Heart left ventricle (tissue), 13 donors: ENCODE results near the gene FZD2.

Source experiments
- CTCF ChIP-seq, 12 donors: fragments of 200-600 bp; sonication (generic) in 4 of 12; IDR thresholded peaks; one replicate each; pipeline versions ENCODE4 v1.5.0 to v1.8.0; 2018 to 2022; ENCODE audit warnings: antibody characterized with exemption in 12 of 12, mild to moderate bottlenecking in 5 of 12
- POLR2A ChIP-seq, 2 donors: fragments of 450-650 bp; IDR thresholded peaks; one replicate each; pipeline ENCODE4 v1.6.1; 2017; ENCODE audit warnings: antibody characterized with exemption in 2 of 2, mild to moderate bottlenecking in 2 of 2, moderate library complexity in 2 of 2
- donor health status: ischemic (EF 13 %, LVEDD 7.1; RV severe dilation, severe dysfunction).
- donor health status: DM: no; HTN: yes; CAD: no.
- donor health status: DM: no; HTN: no; CAD: no.
- donor health status: ischemic (EF 25% LVEDD 6.9; RV normal size, moderate dysfunction).
- donor health status: ischemic (EF 25% LVEDD 5.7; RV mildly dilated, moderate dysfunction).
- donor health status: ischemic (EF 35%, LVEDD 5.7; RV mildly dilated, moderate dysfunction).
- donor health status: nonischemic (EF 11% LVEDD 7.7; RV severe dilation, severe dysfunction).
- donor health status: DM: yes; HTN: yes; CAD: no.
- donor health status: PGD.
- donor health status: ischemic (EF 29% LVEDD 5.4; RV normal size, mild dysfunction).
- donor health status: nonischemic (EF 23%, LVEDD 6.1; RV moderate dilation, normal function).

DNA sequence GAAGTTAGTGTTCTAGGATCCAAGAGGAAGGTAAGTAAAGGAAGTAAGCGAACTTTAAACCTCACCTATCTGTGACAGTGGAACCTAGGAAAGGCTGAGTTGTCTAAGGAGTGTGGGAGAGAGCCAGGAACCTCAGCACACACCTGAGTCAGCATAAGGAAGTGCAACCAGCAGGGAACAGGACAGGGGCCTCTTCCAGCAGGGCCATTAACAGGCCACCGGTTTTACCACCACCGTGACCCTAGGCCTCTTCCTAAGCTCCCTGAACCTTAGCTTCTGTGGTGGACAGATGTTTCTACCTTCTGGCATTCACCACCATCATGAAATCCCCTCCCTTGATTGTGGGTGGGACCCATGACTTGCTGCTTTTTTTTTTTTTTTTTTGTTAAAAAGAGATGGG is 27.4 kb upstream of the FZD2 start:
- no peak for TF ChIP-seq CTCF (IDR thresholded peaks at IDR 0.05)
- no peak for TF ChIP-seq POLR2A (IDR thresholded peaks at IDR 0.05)
